Measurements from ENCODE around the gene GLB1L2.

- TF ChIP-seq YY1 (IDR thresholded peaks at IDR 0.05; ENCODE audit: insufficient read depth, insufficient read length) (no peak), SUZ12 (IDR thresholded peaks at IDR 0.05; ENCODE audit: extremely low read depth, insufficient read depth, insufficient read length) (no peak)
These were observed 65.7 kb downstream of the GLB1L2 start for GRCh38 chr11:134397304-134398078.
